Measurements from ENCODE around the gene TEF. TPM values are rescaled to one million over a fixed set of nuclear protein-coding genes. Genes with fewer than 3 reads are reported as not detected.

The TEF gene
- total RNA-seq, 2 experiments from 2014 or later, result 6.8 to 7.0 TPM

DNA sequence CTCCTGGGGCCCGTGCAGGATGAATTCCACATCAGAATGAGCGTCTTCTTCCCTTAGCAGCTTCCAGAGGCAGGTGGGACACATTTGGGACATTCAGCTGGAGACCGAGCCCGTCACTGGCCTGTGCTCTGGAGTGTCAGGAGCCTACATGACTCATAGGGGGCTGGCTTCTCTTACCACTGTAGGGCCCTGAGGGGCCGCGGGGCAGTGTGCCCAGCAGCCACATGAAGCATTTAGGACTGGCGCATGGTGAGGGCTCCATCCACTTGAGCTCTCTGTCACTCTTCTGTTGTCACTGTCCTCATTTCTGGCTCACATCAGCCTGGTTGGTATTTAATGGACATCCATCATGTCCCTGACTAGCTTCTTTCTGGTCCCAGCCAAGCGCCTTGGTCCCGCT lies 38.0 kb upstream of the TEF start:
- DNase-seq (ENCODE audit: low spot score), result no peak
- no peak overlapping the region for H2AFZ ChIP-seq (ENCODE audit: low read length)
- POLR2A ChIA-PET, result no interaction called here
- H3K27ac ChIP-seq (ENCODE audit: low read depth, low read length, poor library complexity, severe bottlenecking), result no peak overlapping the region
- no peaks in the 10 kb centered on the region for H3K4me1 ChIP-seq (ENCODE audit: insufficient read depth, low read length, poor library complexity, severe bottlenecking)
- no peaks in the 10 kb centered on the region for H3K9me3 ChIP-seq (ENCODE audit: low read length)
- no TSS peak for BruUV-seq (replicated peaks)
- TF ChIP-seq, protein P1, sequence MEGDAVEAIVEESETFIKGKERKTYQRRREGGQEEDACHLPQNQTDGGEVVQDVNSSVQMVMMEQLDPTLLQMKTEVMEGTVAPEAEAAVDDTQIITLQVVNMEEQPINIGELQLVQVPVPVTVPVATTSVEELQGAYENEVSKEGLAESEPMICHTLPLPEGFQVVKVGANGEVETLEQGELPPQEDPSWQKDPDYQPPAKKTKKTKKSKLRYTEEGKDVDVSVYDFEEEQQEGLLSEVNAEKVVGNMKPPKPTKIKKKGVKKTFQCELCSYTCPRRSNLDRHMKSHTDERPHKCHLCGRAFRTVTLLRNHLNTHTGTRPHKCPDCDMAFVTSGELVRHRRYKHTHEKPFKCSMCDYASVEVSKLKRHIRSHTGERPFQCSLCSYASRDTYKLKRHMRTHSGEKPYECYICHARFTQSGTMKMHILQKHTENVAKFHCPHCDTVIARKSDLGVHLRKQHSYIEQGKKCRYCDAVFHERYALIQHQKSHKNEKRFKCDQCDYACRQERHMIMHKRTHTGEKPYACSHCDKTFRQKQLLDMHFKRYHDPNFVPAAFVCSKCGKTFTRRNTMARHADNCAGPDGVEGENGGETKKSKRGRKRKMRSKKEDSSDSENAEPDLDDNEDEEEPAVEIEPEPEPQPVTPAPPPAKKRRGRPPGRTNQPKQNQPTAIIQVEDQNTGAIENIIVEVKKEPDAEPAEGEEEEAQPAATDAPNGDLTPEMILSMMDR (conservative IDR thresholded peaks at IDR 0.05; ENCODE audit: low read length), result no peak
- no peak for TF ChIP-seq EZH2phosphoT487 (IDR thresholded peaks at IDR 0.05; ENCODE audit: borderline replicate concordance, low read depth, low read length)
- H3K9me2 ChIP-seq (ENCODE audit: insufficient read depth, low read length), result no peaks in the 10 kb centered on the region
- no peaks in the 10 kb centered on the region for H4K20me1 ChIP-seq (ENCODE audit: insufficient read depth, low read length)
- peaks cover 72% of the 10 kb centered on the region for H3K36me3 ChIP-seq (ENCODE audit: insufficient read depth, low read length)
- intact Hi-C loops (cut with micrococcal nuclease; ENCODE audit: unreplicated experiment), result no loop called here
- H3K4me2 ChIP-seq (ENCODE audit: low read length), result no peak overlapping the region
- H3K4me3 ChIP-seq (ENCODE audit: low read depth, low read length, poor library complexity, severe bottlenecking), result no peak overlapping the region
- CTCF ChIA-PET (ENCODE audit: unreplicated experiment), result no interaction called here
- no peaks in the 10 kb centered on the region for H3K79me2 ChIP-seq (ENCODE audit: insufficient read depth, low read depth, low read length)

DNA sequence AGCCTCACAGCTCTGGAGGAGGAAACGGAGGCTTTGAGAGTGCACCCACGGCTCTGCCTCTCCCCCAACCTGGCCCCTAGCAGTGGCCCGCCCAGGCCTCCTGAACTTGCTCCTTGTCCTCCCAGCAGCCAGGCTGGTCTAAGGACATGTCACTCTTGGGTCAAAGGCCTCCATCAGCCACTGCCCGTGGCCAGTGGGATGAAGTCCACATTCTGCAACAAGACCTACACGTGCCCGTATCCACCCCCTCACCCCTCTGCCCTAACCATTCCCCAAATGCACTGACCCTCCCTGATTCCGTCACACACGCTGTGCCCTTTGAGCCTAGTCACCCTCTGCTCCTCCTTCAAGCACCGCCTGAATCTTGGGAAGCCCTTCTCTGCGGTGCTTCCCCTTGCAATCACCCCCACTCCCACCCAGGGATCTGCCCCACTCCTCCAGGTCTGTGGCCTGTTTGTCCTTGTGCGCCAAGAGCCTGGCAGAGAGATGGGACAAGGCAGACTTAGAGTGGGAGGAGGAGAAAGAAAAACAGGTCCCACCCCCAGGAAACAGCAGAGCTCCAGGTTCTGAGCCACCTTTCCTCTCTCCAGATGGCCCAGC lies 37.5 kb upstream of the TEF start:
- Histone ChIP-seq H3K9me2 (ENCODE audit: insufficient read depth, low read length) (no peaks in the 10 kb centered on the region), H3K27ac (ENCODE audit: low read depth, low read length, poor library complexity, severe bottlenecking) (no peak overlapping the region), H4K20me1 (ENCODE audit: insufficient read depth, low read length) (no peaks in the 10 kb centered on the region), H3K36me3 (ENCODE audit: insufficient read depth, low read length) (peaks cover 77% of the 10 kb centered on the region), H2AFZ (ENCODE audit: low read length) (no peak overlapping the region), H3K9me3 (ENCODE audit: low read length) (no peaks in the 10 kb centered on the region), H3K4me1 (ENCODE audit: insufficient read depth, low read length, poor library complexity, severe bottlenecking) (no peaks in the 10 kb centered on the region), H3K4me2 (ENCODE audit: low read length) (no peak overlapping the region), H3K4me3 (ENCODE audit: low read depth, low read length, poor library complexity, severe bottlenecking) (no peak overlapping the region), H3K79me2 (ENCODE audit: insufficient read depth, low read depth, low read length) (no peaks in the 10 kb centered on the region)
- no peak for TF ChIP-seq EZH2phosphoT487 (IDR thresholded peaks at IDR 0.05; ENCODE audit: borderline replicate concordance, low read depth, low read length)
- TF ChIP-seq, protein P1 (conservative IDR thresholded peaks at IDR 0.05; ENCODE audit: low read length), result no peak
- intact Hi-C loops (cut with micrococcal nuclease; ENCODE audit: unreplicated experiment), result no loop called here
- no TSS peak for BruUV-seq (replicated peaks)
- DNase-seq (ENCODE audit: low spot score), result no peak
- ChIA-PET CTCF (ENCODE audit: unreplicated experiment) (no interaction called here), POLR2A (interaction anchor here (0.9 kb wide), 1 partner anchor 24 kb away, joined by 4 read pairs; no protein-coding TSS in a partner anchor)

DNA sequence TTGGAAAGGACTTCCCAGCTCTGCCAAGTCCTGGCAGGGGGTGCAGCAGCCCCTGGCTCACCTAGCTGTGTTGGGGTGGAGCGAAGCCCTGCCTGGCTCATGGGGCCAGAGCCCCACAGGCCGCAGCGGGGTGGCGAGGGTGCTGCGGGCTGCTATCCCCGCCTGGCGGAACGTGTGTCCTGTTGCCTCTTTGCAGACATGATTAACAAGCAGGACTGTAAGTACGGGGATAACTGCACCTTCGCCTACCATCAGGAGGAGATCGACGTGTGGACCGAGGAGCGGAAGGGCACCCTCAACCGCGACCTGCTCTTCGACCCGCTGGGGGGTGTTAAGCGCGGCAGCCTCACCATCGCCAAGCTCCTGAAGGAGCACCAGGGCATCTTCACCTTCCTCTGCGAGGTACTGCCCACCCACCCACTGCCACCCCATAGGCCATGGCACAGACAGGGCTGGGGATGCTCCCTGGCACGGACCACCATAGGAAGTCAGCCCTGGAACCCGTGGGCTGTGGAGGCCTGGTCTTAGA lies 35.9 kb upstream of the TEF start:
- Histone ChIP-seq H3K9me3 (ENCODE audit: low read length) (no peaks in the 10 kb centered on the region), H3K9me2 (ENCODE audit: insufficient read depth, low read length) (no peaks in the 10 kb centered on the region), H3K4me1 (ENCODE audit: insufficient read depth, low read length, poor library complexity, severe bottlenecking) (no peaks in the 10 kb centered on the region), H4K20me1 (ENCODE audit: insufficient read depth, low read length) (no peaks in the 10 kb centered on the region), H3K27ac (ENCODE audit: low read depth, low read length, poor library complexity, severe bottlenecking) (no peak overlapping the region), H3K4me2 (ENCODE audit: low read length) (no peak overlapping the region), H3K4me3 (ENCODE audit: low read depth, low read length, poor library complexity, severe bottlenecking) (no peak overlapping the region), H3K36me3 (ENCODE audit: insufficient read depth, low read length) (peaks cover 75% of the 10 kb centered on the region), H3K79me2 (ENCODE audit: insufficient read depth, low read depth, low read length) (no peaks in the 10 kb centered on the region), H2AFZ (ENCODE audit: low read length) (no peak overlapping the region)
- ChIA-PET POLR2A (no interaction called here), CTCF (ENCODE audit: unreplicated experiment) (no interaction called here)
- no TSS peak for BruUV-seq (replicated peaks)
- DNase-seq (ENCODE audit: low spot score), result no peak
- intact Hi-C loops (cut with micrococcal nuclease; ENCODE audit: unreplicated experiment), result no loop called here
- no peak for TF ChIP-seq EZH2phosphoT487 (IDR thresholded peaks at IDR 0.05; ENCODE audit: borderline replicate concordance, low read depth, low read length)
- TF ChIP-seq, protein P1 (conservative IDR thresholded peaks at IDR 0.05; ENCODE audit: low read length), result no peak
